ENCODE data around the gene PXMP2. TPM values are rescaled to one million over a fixed set of nuclear protein-coding genes. Genes with fewer than 3 reads are reported as not detected.

PXMP2 gene
- total and polyA plus RNA-seq, 2 of the 8 experiments (the other 6 are each of a cell fraction or from before 2014, with no cell fraction given) = 13.8 to 15.1 TPM

DNA sequence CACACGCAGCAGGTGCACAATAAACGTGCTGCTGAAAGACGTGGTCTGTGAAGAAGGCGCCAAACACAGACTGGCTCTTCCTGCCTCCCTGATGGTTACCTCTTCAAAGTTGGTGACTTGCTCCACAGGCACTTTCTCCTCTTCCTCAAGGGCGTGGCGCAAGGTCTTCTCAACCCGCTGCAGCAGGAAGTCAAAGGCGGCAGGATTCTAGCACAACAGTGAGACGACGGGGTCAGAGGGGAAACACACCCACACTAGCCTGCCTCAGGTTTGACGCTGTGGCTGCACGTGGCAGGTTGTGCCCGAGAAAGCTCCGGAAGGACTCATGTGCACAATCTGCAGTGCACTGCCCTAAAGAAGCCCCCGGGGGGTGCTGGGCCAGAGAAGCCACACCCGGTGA is 15.3 kb upstream of the PXMP2 start (continued):
- TF ChIP-seq, protein P1, sequence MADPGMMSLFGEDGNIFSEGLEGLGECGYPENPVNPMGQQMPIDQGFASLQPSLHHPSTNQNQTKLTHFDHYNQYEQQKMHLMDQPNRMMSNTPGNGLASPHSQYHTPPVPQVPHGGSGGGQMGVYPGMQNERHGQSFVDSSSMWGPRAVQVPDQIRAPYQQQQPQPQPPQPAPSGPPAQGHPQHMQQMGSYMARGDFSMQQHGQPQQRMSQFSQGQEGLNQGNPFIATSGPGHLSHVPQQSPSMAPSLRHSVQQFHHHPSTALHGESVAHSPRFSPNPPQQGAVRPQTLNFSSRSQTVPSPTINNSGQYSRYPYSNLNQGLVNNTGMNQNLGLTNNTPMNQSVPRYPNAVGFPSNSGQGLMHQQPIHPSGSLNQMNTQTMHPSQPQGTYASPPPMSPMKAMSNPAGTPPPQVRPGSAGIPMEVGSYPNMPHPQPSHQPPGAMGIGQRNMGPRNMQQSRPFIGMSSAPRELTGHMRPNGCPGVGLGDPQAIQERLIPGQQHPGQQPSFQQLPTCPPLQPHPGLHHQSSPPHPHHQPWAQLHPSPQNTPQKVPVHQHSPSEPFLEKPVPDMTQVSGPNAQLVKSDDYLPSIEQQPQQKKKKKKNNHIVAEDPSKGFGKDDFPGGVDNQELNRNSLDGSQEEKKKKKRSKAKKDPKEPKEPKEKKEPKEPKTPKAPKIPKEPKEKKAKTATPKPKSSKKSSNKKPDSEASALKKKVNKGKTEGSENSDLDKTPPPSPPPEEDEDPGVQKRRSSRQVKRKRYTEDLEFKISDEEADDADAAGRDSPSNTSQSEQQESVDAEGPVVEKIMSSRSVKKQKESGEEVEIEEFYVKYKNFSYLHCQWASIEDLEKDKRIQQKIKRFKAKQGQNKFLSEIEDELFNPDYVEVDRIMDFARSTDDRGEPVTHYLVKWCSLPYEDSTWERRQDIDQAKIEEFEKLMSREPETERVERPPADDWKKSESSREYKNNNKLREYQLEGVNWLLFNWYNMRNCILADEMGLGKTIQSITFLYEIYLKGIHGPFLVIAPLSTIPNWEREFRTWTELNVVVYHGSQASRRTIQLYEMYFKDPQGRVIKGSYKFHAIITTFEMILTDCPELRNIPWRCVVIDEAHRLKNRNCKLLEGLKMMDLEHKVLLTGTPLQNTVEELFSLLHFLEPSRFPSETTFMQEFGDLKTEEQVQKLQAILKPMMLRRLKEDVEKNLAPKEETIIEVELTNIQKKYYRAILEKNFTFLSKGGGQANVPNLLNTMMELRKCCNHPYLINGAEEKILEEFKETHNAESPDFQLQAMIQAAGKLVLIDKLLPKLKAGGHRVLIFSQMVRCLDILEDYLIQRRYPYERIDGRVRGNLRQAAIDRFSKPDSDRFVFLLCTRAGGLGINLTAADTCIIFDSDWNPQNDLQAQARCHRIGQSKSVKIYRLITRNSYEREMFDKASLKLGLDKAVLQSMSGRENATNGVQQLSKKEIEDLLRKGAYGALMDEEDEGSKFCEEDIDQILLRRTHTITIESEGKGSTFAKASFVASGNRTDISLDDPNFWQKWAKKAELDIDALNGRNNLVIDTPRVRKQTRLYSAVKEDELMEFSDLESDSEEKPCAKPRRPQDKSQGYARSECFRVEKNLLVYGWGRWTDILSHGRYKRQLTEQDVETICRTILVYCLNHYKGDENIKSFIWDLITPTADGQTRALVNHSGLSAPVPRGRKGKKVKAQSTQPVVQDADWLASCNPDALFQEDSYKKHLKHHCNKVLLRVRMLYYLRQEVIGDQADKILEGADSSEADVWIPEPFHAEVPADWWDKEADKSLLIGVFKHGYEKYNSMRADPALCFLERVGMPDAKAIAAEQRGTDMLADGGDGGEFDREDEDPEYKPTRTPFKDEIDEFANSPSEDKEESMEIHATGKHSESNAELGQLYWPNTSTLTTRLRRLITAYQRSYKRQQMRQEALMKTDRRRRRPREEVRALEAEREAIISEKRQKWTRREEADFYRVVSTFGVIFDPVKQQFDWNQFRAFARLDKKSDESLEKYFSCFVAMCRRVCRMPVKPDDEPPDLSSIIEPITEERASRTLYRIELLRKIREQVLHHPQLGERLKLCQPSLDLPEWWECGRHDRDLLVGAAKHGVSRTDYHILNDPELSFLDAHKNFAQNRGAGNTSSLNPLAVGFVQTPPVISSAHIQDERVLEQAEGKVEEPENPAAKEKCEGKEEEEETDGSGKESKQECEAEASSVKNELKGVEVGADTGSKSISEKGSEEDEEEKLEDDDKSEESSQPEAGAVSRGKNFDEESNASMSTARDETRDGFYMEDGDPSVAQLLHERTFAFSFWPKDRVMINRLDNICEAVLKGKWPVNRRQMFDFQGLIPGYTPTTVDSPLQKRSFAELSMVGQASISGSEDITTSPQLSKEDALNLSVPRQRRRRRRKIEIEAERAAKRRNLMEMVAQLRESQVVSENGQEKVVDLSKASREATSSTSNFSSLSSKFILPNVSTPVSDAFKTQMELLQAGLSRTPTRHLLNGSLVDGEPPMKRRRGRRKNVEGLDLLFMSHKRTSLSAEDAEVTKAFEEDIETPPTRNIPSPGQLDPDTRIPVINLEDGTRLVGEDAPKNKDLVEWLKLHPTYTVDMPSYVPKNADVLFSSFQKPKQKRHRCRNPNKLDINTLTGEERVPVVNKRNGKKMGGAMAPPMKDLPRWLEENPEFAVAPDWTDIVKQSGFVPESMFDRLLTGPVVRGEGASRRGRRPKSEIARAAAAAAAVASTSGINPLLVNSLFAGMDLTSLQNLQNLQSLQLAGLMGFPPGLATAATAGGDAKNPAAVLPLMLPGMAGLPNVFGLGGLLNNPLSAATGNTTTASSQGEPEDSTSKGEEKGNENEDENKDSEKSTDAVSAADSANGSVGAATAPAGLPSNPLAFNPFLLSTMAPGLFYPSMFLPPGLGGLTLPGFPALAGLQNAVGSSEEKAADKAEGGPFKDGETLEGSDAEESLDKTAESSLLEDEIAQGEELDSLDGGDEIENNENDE (IDR thresholded peaks at IDR 0.05; ENCODE audit: insufficient replicate concordance, low read length) = no peak
- TF ChIP-seq TBP (IDR thresholded peaks at IDR 0.05; ENCODE audit: low read depth, low read length) (no peak), TAF1 (IDR thresholded peaks at IDR 0.05; ENCODE audit: low read depth, low read length) (no peak), BRCA1 (IDR thresholded peaks at IDR 0.05; ENCODE audit: low read depth, low read length) (no peak)
- TF ChIP-seq, protein P2, sequence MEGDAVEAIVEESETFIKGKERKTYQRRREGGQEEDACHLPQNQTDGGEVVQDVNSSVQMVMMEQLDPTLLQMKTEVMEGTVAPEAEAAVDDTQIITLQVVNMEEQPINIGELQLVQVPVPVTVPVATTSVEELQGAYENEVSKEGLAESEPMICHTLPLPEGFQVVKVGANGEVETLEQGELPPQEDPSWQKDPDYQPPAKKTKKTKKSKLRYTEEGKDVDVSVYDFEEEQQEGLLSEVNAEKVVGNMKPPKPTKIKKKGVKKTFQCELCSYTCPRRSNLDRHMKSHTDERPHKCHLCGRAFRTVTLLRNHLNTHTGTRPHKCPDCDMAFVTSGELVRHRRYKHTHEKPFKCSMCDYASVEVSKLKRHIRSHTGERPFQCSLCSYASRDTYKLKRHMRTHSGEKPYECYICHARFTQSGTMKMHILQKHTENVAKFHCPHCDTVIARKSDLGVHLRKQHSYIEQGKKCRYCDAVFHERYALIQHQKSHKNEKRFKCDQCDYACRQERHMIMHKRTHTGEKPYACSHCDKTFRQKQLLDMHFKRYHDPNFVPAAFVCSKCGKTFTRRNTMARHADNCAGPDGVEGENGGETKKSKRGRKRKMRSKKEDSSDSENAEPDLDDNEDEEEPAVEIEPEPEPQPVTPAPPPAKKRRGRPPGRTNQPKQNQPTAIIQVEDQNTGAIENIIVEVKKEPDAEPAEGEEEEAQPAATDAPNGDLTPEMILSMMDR (IDR thresholded peaks at IDR 0.05; ENCODE audit: control extremely low read depth in 1 of 3, insufficient read depth in 1 of 3, low read depth in 1 of 3, low read length in 3 of 3) = no peak
